ENCODE data around the gene ZNF710.

Gene ZNF710

DNA sequence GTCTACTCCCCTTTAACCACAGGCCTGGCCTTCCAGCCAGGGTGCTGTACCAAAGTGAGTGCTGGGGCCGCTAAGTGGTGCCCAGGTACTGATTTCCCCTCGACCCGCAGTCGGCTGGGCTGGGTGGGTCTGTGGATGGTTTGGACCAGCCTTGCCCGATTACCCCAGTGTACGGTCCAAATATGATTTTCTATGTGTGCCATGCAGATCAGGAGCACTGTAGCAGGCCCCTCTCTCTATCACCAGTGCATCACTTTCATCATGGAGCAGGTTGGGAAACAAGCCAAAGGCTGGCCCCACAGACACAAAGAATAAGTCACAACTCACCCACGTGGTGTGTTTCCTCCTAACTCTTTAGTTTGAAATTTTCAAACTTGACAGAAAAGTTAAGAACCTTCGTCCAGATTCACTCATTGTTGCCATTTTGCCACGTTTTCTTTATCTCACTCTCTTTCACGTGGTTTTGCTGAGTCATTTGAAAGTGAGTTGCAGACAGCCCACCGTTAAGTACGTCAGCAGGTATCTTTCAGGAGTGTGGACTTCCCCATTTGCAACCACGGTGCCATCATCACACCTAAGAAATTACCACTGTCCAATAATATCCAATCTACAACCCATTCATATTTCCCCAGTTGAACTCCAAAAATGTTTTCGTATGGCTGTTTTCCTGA lies 37.0 kb downstream of the ZNF710 start:
- DNase-seq (ENCODE audit: low spot score) (peak; percentile 9), FAIRE-seq (no peak)

DNA sequence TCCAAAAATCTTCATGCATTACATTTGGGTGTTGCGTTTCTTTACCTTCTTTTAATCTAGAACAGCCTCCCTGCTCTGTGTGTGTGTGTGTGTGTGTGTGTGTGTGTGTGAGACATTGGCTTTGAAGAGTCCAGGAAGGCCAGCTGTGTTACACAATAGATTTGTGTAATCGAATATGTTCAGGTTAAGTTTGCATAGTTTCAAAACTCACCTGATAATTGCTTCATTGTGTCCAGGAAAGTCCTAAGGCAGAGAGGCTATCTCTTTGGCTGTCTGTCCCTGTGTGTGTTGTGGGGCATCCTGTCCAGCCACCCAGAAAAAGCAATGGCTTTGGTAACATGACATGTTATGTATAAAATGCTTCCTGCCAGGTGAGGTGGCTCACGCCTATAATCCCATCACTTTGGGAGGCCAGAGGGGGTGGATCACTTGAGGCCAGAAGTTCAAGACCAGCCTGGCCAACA lies 37.5 kb downstream of the ZNF710 start:
- DNase-seq (ENCODE audit: low spot score) (no peak), FAIRE-seq (no peak)

DNA sequence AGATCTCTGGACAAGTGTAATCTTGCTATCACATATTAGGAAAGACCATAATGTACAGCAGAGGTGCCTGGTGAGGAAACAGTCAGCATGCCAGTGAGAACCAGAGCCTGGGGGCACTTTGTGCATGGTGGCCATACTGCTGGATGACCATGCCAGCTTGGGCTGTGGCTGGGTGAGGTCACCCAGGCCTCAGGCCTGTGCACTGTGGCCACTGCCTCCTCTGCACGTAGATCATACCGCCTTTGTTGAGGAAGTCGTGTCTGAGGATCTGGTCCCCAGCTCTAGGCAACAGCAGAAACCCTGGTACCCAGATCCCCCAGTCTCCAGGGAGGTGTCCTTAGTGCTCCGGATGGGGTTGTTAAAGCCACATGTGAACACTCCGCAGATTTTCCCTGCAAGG lies 38.9 kb downstream of the ZNF710 start:
- DNase-seq (ENCODE audit: low spot score): no peak
- FAIRE-seq: no peak

DNA sequence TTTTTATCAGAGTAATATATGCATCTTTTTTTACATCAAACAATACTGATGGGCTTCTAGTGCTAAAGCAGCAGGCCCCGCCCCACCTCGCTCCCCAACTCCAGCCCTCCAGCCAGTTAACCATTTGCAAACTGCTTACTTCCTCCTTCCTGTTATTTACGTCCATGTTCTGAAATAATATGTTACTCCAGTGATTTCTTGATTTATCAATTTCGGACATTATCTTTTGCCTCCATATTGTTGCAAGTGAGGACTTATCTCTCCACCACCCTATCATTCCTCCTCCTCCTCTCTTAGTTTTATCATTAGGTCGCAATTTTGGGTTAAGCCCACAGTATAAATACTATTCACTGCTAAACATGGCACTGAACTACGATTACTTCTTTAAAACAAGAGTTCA lies 39.5 kb downstream of the ZNF710 start:
- DNase-seq (ENCODE audit: low spot score) (no peak), FAIRE-seq (no peak)

DNA sequence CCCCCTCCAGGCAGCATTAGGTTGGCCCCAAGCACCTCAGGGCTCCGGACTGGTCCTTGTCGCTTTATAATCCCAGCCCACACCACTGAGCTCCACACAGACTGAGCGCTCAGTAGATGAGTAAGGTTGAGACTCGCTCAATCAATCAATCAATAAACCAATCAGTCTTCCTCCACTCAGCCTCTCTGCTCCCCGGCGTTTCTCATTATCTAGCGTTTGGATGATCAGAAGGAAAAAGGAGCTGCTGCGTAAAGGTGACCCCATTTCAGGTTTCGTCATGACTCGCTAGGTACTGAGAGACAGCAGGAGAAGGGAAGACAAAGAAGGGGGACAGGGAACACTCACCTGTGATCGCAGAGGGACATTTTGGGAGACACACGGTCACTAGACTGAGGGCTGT lies 41.2 kb downstream of the ZNF710 start:
- DNase-seq (ENCODE audit: low spot score): no peak
- no peak for FAIRE-seq

DNA sequence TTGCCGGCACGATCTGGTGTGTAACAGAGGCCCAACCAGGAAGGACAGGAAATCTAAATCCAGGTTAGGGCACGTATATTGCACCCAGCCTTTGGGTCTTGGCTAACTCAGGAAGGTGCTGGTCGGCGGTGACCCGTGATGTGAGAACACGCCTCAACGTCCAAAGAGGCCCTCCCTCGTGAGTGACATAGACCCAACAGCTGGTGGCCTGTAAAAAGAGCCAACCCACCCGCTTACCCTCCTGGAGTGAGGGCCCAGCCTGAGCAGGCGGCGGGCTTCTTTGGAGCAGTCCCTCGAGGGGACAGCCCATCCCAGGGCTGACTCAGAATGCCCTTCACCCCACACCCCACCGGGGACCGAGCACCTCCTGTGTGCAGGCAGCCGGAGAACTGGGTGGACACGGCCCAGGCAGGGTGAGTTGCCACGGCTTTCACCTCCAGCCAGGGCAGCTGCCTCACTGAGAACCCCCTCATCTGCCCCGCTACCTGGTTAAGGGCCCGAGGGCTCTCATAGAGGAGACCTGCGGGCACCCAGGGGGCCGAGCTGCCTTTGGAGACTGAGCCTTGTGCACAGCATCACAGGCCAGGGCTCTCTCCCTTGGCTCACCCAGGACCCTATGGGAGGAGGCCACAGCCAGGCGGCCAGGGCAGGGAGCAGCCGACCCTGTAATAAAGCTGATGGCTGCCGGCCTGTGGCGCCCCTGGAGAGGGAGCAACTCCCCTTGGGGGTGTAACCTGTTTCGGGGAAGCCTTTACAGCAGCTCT lies 41.8 kb downstream of the ZNF710 start:
- no peak for FAIRE-seq
- DNase-seq (ENCODE audit: low spot score): no peak

DNA sequence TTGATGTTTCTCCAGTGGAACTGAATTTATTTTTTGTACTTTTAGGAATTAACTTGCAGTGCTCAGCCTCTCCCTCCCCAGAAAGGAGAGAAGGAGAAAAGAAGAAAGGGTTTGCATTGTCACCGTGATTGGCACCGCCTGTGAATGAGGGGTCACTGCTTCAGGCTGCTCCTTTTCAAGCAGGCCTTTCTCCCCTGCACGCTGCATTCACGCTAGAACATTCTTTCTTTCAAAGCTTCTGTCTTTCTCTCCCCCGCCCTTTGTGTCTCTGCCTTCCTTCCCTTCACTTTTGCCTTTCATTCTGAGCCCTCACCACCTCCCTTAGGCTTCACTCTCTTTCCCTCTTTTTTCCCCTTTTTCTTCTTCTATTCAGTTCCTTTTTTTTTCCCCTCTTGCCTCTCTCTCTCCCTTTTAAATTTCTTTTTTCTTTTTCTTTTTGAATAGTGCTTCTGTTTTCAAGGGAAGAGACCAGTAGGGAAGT lies 42.4 kb downstream of the ZNF710 start:
- DNase-seq (ENCODE audit: low spot score) (no peak), FAIRE-seq (no peak)

DNA sequence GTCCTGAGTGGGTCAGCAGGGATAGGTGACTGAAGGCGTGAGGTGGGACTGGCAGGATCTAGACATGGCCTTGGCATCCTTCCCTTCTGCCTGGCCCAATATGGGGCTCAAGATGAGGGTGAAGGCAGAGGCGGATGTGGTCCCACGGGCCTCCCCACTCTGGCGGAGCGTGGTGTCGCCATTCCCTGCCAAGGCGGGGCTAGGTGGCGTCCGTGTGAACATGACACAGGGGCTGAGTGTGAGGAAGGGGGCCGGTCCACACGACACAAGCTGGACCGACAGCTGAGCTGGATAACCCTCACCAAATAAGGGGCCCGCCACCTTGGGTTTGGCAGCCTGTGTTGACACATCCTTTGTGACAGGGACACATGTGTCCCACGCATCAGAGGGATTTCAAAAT lies 43.1 kb downstream of the ZNF710 start:
- FAIRE-seq (no peak), DNase-seq (ENCODE audit: low spot score) (no peak)

DNA sequence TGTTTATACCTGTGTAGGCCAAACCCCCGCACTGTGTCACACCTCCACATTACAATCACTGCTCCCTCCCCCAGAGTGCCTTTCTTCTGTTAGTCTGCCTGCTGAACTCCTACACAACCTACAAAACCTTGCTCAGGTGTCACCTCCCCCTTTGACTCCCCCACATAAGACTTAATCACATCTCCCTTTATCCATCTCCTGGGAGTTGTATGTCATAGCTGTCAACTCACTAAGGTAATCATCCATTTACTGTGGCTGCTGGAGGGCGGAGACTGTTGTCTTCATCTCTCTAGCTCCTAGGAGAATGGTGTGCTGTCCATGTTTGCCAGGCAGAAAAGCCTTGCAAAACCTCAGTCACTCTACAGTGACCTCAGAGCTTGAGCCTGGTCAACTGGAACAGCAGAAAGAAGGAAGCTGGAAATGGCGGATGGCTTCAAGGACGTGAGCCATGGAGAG lies 43.8 kb downstream of the ZNF710 start:
- FAIRE-seq (no peak), DNase-seq (ENCODE audit: low spot score) (peak; percentile 56)

DNA sequence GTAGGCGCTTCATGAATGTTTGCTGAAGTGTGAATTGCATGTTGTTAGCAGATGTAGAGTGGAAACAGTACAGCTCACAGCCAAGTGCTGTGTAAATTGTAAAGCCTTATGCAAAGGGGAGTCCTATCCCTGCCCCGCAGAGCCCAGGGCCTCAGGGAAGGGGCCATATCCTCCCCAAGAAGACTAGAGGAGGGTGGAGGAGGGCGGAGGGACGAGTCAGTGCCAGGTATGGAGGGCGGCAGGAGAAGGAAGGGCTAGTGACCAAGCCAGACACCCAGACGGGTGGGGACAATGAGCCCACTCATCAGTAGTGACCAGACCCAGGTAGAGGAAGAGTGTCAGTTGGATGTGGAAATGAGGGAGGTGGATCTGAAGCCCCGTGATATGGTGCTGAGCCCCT lies 45.2 kb downstream of the ZNF710 start:
- FAIRE-seq: no peak
- DNase-seq (ENCODE audit: low spot score): no peak

DNA sequence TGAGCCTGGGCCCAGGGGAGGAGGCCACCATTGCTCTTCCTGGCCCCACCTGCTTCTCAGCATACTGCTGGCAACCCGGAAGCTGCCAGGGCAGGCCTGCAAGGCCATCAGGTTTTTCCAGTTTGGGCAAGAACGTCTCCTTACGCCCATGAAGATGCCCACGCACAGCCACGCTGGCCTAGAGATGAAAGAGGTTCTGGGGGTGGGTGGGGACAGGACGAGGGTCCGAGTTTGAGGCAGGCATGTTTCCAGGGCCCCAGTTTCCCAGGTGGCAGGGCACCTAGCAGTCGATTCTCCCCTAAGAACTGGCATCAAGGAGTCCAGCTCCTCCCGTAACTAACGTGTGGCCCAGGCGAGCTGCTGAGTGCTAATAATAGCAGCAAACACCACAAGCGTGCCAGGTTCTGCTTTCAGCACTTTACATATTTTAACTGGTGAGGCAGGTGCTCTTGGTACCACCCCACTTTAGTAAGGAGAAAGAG lies 45.8 kb downstream of the ZNF710 start:
- DNase-seq (ENCODE audit: low spot score) (no peak), FAIRE-seq (no peak)

DNA sequence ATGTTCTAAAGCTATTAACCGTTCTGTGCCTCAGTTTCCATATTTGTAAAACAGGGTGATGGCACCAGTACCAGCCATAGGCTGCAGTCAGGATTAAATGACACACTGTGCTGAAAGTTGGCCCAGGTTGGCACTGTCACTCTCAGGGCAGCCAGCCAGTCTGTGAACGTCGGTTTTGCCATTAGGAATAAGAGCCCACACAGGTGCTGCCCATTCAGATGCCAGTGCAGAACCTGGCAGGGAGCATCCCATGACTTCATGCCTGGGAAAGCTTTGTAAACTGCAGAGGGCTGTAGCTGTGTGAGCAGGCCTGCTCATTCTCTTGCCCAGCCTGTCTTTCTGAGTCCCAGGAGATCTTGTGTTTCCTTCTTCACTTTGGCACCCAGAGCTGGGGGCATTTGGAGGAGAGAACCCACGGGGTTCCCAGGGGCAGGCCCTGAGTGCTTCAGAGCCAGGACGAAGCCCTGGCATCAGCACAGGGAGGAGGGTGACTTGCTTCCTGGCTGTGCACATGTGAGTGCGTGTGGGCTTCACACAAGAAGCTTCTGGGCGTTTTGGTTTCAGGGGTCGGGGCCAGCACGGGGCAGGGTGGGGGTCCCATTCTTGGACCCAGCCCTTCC lies 46.9 kb downstream of the ZNF710 start:
- DNase-seq (ENCODE audit: low spot score) (no peak), FAIRE-seq (no peak)

DNA sequence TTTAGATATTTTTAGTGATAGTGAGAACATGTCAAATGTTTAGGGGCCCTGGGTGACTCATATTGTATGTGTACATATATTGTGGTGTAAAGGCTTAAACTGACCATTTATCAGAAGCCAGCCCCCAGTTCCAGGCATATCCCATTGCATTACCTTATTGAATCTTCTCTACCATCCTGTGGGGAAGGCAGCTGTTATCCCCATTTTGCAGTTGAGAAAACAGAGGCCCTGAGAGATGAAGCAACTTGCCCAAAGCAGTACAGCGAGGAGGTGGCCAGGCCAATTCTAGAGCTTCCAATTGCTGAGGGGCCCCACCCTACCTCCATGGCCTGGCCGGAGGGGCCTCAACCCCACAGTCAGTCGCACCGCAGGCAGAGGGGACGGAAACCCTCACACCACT lies 47.9 kb downstream of the ZNF710 start:
- no peak for DNase-seq (ENCODE audit: low spot score)
- no peak for FAIRE-seq

DNA sequence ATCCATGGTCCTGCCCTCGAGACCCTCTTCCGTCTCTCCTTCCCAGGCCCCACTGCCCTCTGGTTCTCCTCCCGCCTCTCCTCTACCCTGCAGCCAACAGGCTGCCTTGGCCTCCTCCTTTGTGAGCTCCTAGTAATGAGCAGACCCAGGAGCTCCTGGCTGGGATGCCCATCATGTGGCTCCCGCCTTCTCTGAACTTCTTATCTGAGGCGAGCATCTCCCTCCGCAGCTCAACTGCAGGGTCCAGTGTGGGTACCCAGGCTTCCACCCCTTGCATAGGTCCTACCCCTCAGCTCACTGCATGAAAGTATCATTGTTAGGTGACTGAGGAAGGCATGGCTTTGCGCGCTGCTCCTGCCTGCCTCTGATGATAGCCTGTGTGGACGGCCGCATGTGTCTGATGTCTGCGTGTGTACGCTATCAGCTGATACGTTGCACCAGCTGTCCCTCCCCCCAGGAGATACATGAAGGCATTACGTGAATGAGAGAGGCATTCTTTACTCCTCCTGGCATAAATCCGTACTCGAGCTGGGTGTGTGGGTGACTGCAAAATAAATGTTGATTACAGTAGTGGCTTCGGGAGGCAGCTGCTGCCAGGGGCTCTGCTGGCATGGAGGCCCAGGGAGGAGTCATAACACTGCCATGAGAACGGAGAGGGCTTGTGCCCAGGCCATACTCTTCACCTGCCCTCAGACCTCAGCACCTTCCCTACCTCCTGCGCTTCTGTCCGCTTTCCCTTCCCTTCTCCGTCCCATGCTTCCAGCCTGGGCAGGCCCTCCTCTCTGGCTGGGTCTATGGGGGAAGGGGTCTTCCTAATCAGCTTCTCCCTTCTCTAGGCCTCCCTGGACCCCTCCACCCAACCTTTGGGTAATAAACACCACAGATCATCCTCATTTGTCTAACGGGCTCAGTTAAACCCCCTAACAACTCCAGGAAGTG lies 48.8 kb downstream of the ZNF710 start:
- DNase-seq (ENCODE audit: low spot score) (no peak), FAIRE-seq (no peak)

DNA sequence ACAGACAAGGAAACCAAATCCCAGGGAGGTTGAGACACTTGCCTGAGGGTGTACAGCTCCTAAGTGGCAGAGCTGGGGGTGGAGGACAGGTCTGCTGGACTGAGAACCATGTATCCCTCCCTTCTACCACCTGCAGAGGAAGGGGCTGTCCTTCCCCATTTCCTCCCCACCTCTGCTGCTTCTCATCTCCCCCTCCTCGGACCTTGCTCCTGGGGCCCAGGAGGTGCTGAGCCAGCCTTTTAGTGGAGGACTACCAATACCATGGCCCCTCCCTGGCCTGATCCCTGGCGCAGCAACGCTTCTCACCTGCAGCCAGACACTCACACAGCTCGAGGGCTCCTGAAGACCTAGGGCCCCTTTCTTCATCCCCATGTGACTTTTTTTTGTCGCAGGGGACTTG lies 50.8 kb downstream of the ZNF710 start:
- FAIRE-seq (no peak), DNase-seq (ENCODE audit: low spot score) (no peak)

DNA sequence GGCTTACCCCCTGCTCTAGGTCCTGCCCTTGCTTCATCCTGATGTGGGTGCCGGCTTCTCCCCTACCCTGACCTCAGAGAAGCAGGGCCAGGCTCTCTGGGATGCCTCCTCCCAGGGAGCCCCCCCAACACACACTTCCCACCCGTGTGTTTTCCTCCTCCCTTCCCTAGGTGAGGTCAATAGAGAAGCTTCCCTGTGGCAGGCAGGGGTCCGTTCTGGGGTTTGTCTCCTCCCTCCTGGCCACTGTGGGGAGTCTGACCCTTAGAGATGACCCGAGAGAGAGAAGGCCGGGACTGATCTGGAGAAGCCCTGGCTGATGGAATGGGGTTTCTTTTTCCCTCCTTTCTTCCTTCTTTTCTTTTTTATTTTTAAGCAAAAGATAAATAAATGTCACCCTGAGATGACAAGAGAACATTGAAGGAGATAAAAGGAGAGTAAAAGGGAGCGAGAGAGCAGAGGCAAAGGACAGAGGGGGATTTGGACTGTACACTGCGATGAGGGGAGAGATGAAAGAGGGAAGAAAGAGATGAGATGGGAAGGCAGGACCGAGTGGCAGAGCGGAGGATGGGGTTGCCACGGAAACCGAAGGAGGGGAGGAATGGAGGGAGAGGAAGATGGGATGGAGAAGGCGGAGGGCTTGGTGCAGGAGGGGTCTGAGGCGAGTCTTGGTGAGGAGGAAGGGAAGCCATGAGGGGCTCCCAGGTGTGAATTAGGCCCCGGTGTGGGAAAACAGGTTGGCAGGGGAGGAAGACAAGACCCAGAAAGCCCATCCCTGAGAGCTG lies 52.8 kb downstream of the ZNF710 start:
- no peak for FAIRE-seq
- no peak for DNase-seq (ENCODE audit: low spot score)

DNA sequence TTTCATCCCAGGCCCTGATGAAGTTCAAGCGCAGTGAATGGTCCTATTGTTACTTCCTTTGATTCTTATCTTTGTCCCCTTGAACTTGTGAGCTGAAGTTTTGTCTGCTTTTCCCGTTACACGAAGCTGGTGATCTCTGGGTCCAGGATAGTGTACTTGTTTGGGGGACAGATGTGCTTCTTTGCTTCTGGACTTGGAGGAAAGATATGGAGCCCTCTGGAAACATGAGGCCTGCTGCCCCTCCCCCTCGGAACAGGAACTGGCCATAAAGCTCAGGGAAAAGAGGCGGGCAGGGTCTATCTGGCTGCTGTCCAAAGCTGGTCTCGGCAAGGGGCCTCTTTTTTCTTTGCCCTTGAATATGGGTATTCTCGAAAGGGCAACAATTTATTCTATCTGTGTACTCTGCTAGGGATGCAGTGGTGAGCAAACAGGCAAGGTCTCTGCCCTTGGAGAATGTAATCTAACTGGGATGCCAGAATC lies 53.5 kb downstream of the ZNF710 start:
- DNase-seq (ENCODE audit: low spot score) (no peak), FAIRE-seq (no peak)

DNA sequence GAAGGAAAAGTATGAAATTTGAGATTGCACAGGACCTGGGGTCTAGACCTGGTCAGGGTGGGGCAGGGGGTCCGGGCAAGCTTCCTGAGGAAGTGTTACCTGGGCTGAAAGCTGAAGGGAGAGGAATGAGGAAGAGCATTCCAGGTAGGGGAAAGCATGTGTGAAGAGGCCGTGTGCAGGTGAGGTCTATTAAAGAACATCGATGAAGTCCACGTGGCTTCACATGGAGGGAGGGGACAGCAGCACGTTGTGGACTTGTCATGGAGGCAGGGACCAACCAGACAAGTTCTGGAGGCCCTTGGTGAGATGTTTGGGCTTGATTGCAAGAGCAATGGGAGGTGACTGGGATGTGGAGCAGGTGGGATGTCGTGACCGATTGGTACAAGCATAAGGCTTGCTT lies 54.1 kb downstream of the ZNF710 start:
- DNase-seq (ENCODE audit: low spot score) (no peak), FAIRE-seq (no peak)

DNA sequence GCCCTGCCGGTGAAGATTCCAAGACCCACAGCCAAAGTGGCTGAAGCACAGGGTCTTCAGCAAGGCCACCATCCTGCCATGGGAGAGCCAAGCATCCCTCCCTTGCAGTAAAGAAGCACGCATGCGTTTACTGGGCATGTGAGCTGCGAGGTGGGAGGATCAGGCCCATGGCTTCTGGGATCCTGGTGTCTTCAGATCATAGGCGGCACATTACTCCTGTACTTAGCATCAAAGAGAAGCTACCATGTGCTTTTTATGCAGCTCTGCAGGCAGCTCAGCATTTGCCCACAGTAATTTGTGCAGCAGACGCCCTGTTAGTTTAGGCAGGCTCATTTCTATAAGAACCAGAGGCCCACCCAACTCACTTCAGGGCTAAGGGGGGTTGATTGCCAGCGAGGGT lies 55.4 kb downstream of the ZNF710 start:
- FAIRE-seq (no peak), DNase-seq (ENCODE audit: low spot score) (no peak)

DNA sequence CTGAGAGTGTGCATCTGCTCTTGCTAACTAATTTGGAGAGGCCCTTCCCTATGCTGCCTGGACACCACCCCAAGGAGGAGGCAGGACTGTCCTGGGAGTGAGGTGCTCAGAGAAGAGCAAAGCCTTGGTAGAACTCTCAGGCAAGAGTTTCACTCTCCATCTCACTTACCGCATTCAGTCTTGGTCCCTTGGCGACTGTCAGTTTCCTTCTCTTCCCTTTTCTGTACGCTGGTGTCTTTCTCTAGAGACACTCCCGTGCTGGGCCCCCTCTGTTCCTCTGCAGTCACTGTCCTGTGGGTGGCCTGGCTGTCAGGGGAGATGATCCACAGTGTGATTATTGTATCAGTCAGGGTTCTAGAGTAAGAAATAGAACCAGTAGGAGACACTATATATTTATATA lies 57.2 kb downstream of the ZNF710 start:
- DNase-seq (ENCODE audit: low spot score) (no peak), FAIRE-seq (no peak)
